Loucy (cell line): Measurements from ENCODE around the gene AXDND1.

Experiments used
- H2AFZ ChIP-seq: fragments of 200-600 bp; sonication (generic); 2 replicates; pipeline ENCODE4 v1.6.0; 2016; ENCODE audit warnings: antibody characterized with exemption, mild to moderate bottlenecking, low read length, moderate library complexity
- H3F3A ChIP-seq: fragments of 200-600 bp; 2 replicates; pipeline ENCODE4 v1.6.0; 2016; ENCODE audit warnings: antibody characterized with exemption, low read depth, mild to moderate bottlenecking
- H3K27me3 ChIP-seq: fragments of 200-600 bp; sonication (generic); 2 replicates; pipeline ENCODE4 v1.6.1; 2014; ENCODE audit warnings: low read length, mild to moderate bottlenecking; ENCODE audit not compliant: insufficient read depth, poor library complexity, severe bottlenecking
- H3K36me3 ChIP-seq: fragments of 200-600 bp; sonication (generic); 2 replicates; pipeline ENCODE4 v1.6.1; 2016; ENCODE audit warnings: low read length; ENCODE audit not compliant: insufficient read depth
- H3K4me1 ChIP-seq: fragments of 200-600 bp; sonication (generic); 2 replicates; pipeline ENCODE4 v1.5.1; 2014; ENCODE audit warnings: low read length, mild to moderate bottlenecking; ENCODE audit not compliant: insufficient read depth, poor library complexity, severe bottlenecking
- H3K4me2 ChIP-seq: fragments of 200-600 bp; sonication (generic); 2 replicates; pipeline ENCODE4 v1.6.0; 2014; ENCODE audit warnings: antibody characterized with exemption, low read length, low read depth, mild to moderate bottlenecking; ENCODE audit not compliant: poor library complexity, severe bottlenecking
- H3K4me3 ChIP-seq: fragments of 200-600 bp; sonication (generic); 2 replicates; pipeline ENCODE4 v1.5.1; 2014; ENCODE audit warnings: low read length, mild to moderate bottlenecking, mixed read lengths; ENCODE audit not compliant: poor library complexity, severe bottlenecking
- H3K79me2 ChIP-seq: fragments of 200-600 bp; sonication (generic); 2 replicates; pipeline ENCODE4 v1.6.1; 2014; ENCODE audit warnings: low read length; ENCODE audit not compliant: insufficient read depth
- H3K9ac ChIP-seq: fragments of 200-600 bp; sonication (generic); 2 replicates; pipeline ENCODE4 v1.6.0; 2014; ENCODE audit warnings: mild to moderate bottlenecking, low read depth, low read length, moderate library complexity; ENCODE audit not compliant: poor library complexity, severe bottlenecking
- H3K9me2 ChIP-seq: fragments of 200-600 bp; sonication (generic); replicated peaks from 2 replicates; pipeline ENCODE4 v1.6.1; 2016; ENCODE audit warnings: low read depth, low read length, mixed read lengths
- H3K9me3 ChIP-seq: fragments of 200-600 bp; sonication (generic); 2 replicates; pipeline ENCODE4 v1.6.1; 2014; ENCODE audit warnings: mild to moderate bottlenecking, antibody characterized with exemption, low read length, low read depth; ENCODE audit not compliant: insufficient read depth
- H4K20me1 ChIP-seq: fragments of 200-600 bp; sonication (generic); 2 replicates; pipeline ENCODE4 v1.6.0; 2014; ENCODE audit warnings: antibody characterized with exemption, low read length, mild to moderate bottlenecking; ENCODE audit not compliant: insufficient read depth, poor library complexity, severe bottlenecking
- CTCF ChIP-seq: fragments of 200-600 bp; sonication (generic); conservative IDR thresholded peaks from 2 replicates; pipeline ENCODE4 v1.5.1; 2014; ENCODE audit warnings: mild to moderate bottlenecking, antibody characterized with exemption, low read length
- EZH2phosphoT487 ChIP-seq: fragments of 200-600 bp; IDR thresholded peaks from 2 replicates; pipeline ENCODE4 v1.6.1; 2018; ENCODE audit warnings: antibody characterized with exemption, mild to moderate bottlenecking, moderate library complexity, borderline replicate concordance

Gene AXDND1

GRCh38 chr1:179549368-179549700, 183.6 kb downstream of the AXDND1 start:
- H3K9ac ChIP-seq, result no peak overlapping the region
- H3K4me2 ChIP-seq, result no peak overlapping the region
- H3K4me3 ChIP-seq, result no peak overlapping the region
- H3K27me3 ChIP-seq, result no peaks in the 10 kb centered on the region
- no peaks in the 10 kb centered on the region for H3F3A ChIP-seq
- no peaks in the 10 kb centered on the region for H3K79me2 ChIP-seq
- H3K9me2 ChIP-seq, result no peaks in the 10 kb centered on the region
- no peaks in the 10 kb centered on the region for H3K9me3 ChIP-seq
- H3K4me1 ChIP-seq, result no peaks in the 10 kb centered on the region
- H2AFZ ChIP-seq, result no peak overlapping the region
- no peaks in the 10 kb centered on the region for H4K20me1 ChIP-seq
- H3K36me3 ChIP-seq, result no peaks in the 10 kb centered on the region
- TF ChIP-seq EZH2phosphoT487 (no peak), CTCF (no peak)

GRCh38 chr1:179550746-179551682, 185.2 kb downstream of the AXDND1 start:
- Histone ChIP-seq H3K4me3 (no peak overlapping the region), H3F3A (no peaks in the 10 kb centered on the region), H3K9me3 (no peaks in the 10 kb centered on the region), H3K9ac (no peak overlapping the region), H2AFZ (no peak overlapping the region), H3K36me3 (no peaks in the 10 kb centered on the region), H3K79me2 (no peaks in the 10 kb centered on the region), H4K20me1 (no peaks in the 10 kb centered on the region), H3K4me2 (no peak overlapping the region), H3K27me3 (no peaks in the 10 kb centered on the region), H3K9me2 (no peaks in the 10 kb centered on the region), H3K4me1 (no peaks in the 10 kb centered on the region)
- TF ChIP-seq EZH2phosphoT487, result no peak
- no peak for TF ChIP-seq CTCF

- H4K20me1 ChIP-seq, result no peaks in the 10 kb centered on the region
- H3K79me2 ChIP-seq, result no peaks in the 10 kb centered on the region
- H3K4me3 ChIP-seq, result no peak overlapping the region
- no peak overlapping the region for H2AFZ ChIP-seq
- H3K4me2 ChIP-seq, result no peak overlapping the region
- TF ChIP-seq CTCF (no peak), EZH2phosphoT487 (no peak)
- H3K9me3 ChIP-seq, result no peaks in the 10 kb centered on the region
- no peaks in the 10 kb centered on the region for H3K9me2 ChIP-seq
- H3K36me3 ChIP-seq, result no peaks in the 10 kb centered on the region
- H3K27me3 ChIP-seq, result no peaks in the 10 kb centered on the region
- H3F3A ChIP-seq, result no peaks in the 10 kb centered on the region
- no peaks in the 10 kb centered on the region for H3K4me1 ChIP-seq
- H3K9ac ChIP-seq, result no peak overlapping the region
Measured at GRCh38 chr1:179554427-179554826, 188.7 kb downstream of the AXDND1 start.
